GM19351 (cell line): ENCODE results near the gene SLC35F3.
"Not testable (repeated sequence)": the region's sequence is repeated elsewhere in the genome, so short reads cannot be mapped to it uniquely, and the experiment has no call there.

Experiments used
- ATAC-seq: cut with Tn5 transposase; IDR thresholded peaks from one replicate; pipeline ENCODE4 v1.9.1; 2021; ENCODE audit warnings: mild to moderate bottlenecking, moderate library complexity; ENCODE audit not compliant: unreplicated experiment

The SLC35F3 gene

DNA sequence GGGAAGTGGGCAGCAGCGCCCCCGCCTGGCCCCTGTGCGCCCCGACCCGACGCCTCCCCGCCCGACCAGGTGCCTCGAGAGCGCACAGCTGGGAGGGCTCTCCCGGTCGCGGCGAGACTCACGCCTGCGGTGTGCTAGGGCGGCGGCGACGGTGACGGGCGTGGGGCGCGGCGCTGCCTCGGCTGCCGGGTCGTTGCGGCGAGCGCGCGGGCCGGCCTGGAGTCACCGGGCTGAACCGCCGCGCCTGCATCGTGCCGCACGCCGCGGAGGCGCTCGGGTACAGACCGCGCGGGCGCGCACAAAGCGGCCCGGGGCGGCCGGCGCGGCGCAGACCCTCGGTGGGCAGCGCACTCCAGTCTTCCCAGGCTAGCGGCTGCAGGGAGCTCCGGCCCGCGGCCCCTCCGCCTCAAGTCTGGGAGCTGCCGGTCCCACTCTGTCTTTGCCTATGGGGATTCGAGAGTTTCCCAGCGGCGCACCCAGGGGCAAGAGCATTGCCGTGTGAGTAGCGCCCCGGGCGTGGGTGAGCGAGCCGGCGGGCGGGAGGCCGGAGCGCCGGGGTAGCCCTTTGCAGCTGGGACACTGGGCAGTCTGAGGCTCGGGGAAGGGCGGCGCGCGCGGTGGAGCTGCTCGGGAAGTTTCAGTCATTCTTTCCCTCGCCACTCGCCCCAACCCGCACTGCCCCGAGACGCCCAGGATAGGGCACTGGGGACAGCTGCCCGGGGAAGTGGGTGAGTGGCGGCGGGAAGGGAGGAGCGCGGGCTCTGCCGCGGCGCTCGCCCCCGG is at the start of gene SLC35F3:
TSS of gene SLC35F3 (plus strand) at position 44 of the 783 bp plus-strand sequence.
- ATAC-seq, result no peak

DNA sequence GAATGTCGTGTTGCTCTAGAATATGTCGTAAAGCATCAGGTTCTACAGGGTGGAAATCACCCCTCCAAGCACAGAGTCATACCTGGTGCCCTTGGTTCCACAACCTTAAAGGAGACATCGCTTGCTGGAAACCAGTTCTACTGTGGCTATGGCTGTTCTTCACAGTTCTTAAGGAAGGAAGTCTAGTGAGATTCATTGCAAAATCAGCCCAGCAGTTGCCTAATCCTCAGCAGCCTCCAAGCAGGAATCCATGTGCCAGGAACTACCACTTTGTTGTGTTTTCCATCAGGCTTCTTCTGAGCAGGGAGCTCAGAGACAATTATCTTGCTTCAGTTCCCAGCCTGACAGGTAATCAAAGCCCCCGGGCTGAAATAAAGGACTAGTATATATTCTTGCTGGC is 45.0 kb upstream of the SLC35F3 start:
- no peak for ATAC-seq

DNA sequence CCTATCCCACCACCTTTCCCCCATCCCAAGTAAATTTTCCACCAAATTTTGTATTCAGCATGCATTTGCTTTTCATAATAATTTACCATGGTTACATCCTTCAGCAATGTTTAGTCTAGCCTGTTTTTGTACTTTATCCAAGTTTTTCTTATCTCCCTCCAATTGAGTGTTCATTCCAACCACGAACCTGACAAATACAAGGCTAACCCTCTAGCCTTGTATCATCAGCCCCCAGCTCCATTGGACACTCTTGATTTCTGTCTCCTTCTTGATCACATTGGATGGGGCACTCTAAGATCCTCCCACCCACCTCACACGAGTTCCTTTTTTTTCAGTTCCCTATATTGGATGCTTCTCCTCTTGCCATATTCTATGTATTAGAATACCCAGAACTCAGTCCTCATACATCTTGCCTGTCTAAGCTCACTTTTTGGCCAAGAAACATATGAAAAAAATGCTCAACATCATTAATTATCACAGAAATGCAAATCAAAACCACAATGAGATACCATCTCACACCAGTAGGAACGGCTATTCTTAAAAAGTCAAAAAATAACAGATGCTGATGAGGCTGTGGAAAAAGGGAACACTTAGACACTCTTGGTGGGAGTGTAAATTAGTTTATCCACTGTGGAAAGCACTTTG is 40.5 kb upstream of the SLC35F3 start:
- no peak for ATAC-seq

DNA sequence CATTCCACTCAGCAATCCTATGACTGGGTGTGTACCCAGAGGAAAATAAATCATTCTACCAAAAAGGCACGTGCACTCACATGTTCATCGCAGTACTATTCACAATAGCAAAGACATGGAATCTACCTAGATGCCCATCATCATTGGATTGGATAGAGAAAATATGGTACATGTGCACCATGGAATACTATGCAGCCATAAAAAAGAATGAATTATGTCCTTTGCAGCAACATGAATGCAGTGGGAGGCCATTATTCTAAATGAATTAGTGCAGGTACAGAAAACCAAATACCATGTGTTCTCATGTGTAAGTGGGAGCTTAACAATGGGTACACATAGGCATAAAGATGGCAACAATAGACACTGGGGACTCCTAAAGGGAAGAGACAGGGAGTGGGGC is 39.9 kb upstream of the SLC35F3 start:
- no peak for ATAC-seq

DNA sequence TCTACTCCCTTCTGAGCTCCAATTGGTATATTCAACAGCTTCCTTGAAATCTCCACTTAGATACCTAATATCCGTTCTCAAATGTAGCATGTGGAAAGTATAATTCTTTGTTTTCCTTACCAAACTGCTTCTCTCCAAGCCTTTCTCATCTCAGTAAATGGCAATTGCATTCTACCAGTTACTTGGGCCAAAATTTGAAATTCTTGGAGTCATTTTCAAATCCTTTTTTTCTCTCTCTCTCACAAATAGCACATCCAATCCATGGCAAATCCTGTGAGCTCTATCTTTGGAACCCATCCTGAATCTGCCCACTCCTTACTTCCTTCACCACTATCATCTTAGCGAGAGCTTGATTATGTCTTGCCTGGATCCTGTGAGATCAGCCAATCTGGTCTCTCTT is 39.3 kb upstream of the SLC35F3 start:
- no peak for ATAC-seq

DNA sequence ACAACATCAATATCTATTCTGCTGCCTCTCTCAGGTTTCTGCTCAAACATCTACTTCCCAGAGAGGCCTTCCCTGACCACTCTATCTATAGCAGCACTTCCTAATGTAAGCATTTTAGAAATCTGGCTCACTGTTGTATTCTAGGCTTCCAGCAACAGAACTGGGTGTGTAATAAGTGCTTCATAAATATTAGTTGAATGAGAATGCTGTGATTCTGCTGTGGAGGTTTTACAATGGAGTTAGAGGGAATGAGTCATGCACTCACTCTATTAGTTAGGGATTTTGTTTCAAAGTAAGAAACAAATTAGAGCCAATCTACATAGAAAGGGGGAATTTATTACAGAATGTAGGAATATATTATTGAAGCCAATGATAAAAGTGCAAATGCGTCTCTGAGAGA is 38.6 kb upstream of the SLC35F3 start:
- no peak for ATAC-seq

DNA sequence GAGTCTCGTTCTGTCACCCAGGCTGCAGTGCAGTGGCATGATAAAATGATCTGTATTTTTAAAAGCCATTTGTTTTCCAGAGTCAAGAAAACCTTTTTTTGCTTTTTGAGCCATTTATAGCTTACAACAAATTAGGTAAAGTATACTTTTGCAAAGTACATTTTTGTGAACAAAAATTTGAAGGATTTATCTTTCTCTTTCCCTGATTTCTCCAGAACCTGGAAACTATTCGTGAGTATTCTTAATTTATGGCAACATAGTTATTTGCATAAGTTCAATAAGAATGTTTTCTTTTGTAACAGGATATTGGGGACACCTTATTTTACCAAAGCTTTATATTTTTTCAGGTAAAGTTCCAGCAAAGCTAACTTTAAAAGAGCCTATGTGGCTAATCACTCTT is 37.4 kb upstream of the SLC35F3 start:
- no peak for ATAC-seq

GRCh38 chr1:233868461-233868860 is 36.0 kb upstream of the SLC35F3 start:
- no peak for ATAC-seq

GRCh38 chr1:233869680-233870079 is 34.8 kb upstream of the SLC35F3 start:
- ATAC-seq, result no peak

DNA sequence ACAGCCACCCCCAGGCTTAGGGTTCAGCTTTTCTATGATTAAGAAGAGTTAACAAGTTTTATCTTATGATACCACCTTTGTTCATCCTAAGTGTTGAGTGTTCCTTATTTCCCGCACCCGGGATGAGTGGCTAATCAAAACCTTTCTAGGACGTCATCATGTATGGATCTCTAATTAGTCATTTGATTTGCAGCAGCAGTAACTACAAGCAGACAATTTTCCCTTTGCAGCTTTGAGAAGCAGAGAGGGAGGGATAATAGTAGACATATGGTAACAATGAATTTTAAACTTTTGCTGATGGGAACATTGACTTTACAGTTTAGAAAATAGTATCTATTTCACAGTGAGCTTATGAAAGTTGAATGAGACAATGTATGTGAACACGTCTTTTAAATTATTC is 30.8 kb upstream of the SLC35F3 start:
- ATAC-seq, result no peak

- no peak for ATAC-seq
Measured at GRCh38 chr1:233879841-233880240, 24.6 kb upstream of the SLC35F3 start.

- ATAC-seq, result no peak
Measured at GRCh38 chr1:233883671-233884070, 20.8 kb upstream of the SLC35F3 start.

- ATAC-seq, result no peak
Measured at GRCh38 chr1:233884461-233885151, 19.9 kb upstream of the SLC35F3 start.

DNA sequence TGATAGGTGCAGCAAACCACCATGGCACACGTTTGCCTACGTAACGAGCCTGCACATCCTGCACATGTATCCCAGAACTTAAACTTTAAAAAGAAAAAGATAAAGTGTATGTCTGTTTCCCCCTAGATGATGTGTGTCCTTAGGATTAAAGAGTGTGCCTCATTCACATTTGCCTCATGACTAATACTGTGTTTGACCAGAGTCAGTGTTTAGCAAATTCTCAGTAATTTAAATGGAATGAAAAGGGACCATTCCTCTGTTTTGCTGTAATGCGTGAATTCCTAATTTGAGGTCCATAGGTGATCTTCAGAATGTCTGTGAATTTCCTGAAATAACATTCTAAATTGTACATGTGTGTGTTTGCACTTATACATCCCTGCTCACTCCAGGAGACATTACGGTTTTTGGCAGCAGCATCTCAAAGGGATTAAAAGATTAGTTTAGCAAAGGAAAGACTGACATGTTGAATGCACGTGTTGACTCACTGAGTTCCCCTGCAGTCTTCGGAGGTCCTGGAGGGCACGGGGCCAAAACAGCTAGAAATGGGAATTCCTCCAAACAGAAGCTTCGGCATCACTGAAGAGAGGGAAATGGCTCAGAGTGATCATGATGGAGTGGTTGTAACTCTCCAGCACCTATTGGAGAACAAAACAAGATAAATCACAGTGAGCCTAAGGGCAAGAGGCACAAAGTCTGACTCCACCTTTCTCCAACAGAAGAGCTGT is 19.1 kb upstream of the SLC35F3 start:
- no peak for ATAC-seq

- ATAC-seq, result not testable (repeated sequence)
Measured at GRCh38 chr1:233891151-233891550, 13.3 kb upstream of the SLC35F3 start.

DNA sequence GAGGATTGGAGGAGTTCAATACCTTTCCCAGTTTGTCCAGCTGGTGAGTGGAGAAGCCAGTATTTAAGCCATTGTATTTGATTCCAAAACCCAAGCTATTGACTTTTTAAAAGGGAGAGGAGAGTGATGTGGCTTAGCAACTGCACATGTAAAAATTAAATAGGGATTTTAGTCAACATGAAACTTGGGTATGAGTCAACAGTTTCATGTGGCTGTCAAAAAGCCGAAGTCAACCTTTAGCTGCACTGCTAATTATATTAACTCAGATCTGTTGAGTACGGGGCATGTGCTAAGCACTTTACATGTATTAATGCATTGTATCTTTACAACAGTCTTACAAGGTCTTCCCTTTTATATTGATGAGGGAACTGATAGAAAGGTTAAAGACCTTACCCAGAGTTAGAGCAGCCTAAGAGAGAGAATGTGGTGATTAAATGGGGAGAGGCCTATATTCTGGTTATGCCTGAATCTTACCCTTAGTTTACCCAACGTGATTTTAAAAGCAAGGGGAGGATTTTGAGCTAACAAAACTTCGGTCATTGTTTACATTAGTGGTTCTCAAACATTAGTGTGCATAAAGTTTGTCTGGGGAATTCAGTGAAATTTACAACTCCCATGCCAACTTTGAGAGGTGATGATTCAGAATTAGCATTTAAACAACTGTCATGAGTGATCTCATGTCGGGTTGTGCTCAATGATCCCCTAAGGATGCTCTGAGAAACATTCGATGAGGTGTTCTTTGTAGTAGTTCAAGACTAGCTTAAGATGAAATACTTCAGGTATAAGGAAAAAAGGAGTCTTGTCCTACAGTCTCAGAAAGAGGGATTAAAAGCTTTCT is 6.9 kb upstream of the SLC35F3 start:
- ATAC-seq, result peak; percentile 100

DNA sequence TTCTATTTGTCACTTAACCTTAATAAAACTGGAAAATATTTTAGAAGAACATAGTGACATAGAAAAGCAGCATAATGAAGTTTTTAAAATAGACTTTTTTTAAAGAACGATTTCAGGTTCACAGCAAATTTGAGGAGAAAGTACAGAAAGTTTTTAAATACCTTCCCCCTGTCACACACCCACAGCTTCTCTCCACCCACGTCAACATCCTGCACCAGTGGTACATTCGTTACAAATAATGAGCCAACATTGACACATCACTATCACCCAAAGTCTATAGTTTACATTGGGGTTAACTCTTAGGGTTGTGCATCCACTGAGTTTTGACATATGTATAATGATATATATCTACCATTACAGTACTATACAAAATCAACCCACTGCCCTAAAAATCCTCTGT is 3.0 kb upstream of the SLC35F3 start:
- ATAC-seq, result no peak

GRCh38 chr1:233905416-233906051 is 1.1 kb downstream of the SLC35F3 start:
- no peak for ATAC-seq

- ATAC-seq, result no peak
Measured at GRCh38 chr1:233907151-233907550, 2.7 kb downstream of the SLC35F3 start.

DNA sequence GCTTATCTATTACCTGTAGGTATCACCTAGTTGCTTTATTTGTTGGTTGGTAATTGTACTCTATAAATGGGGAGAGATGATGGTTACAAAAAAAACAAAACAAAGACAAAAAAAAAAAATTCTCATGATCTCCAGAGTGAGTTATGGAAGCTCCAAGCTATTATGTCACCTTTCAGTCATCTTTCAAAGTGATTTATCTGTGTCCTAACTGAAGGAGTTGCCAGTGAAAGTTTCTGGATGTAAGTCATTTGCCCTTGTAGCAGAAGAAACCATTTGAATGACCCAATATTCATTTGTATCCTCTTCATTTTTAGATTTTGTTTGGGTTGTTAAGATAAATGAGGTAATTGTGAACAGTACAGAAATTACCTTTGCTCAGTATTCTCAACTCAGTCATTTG is 3.6 kb downstream of the SLC35F3 start:
- ATAC-seq, result no peak
